Astrocyte (in vitro differentiated cells and primary cell): ENCODE measurements around the gene UBAC1.

Experiments
- EZH2 ChIP-seq: IDR thresholded peaks from 2 replicates; pipeline ENCODE4 v1.6.1; 2012; ENCODE audit warnings: mild to moderate bottlenecking, low read length, inconsistent platforms; ENCODE audit not compliant: insufficient read depth
- TF ChIP-seq, protein P1 (sequence below): IDR thresholded peaks from 2 replicates; pipeline ENCODE4 v1.5.1; 2011; ENCODE audit warnings: low read depth, mild to moderate bottlenecking, inconsistent platforms, low read length, moderate library complexity; ENCODE audit not compliant: insufficient read depth

GRCh38 chr9:135957431-135957830 lies 3.7 kb downstream of the UBAC1 start:
- TF ChIP-seq, protein P1, sequence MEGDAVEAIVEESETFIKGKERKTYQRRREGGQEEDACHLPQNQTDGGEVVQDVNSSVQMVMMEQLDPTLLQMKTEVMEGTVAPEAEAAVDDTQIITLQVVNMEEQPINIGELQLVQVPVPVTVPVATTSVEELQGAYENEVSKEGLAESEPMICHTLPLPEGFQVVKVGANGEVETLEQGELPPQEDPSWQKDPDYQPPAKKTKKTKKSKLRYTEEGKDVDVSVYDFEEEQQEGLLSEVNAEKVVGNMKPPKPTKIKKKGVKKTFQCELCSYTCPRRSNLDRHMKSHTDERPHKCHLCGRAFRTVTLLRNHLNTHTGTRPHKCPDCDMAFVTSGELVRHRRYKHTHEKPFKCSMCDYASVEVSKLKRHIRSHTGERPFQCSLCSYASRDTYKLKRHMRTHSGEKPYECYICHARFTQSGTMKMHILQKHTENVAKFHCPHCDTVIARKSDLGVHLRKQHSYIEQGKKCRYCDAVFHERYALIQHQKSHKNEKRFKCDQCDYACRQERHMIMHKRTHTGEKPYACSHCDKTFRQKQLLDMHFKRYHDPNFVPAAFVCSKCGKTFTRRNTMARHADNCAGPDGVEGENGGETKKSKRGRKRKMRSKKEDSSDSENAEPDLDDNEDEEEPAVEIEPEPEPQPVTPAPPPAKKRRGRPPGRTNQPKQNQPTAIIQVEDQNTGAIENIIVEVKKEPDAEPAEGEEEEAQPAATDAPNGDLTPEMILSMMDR, result no peak
- TF ChIP-seq EZH2, result no peak
